DMS153 (cell line): Measurements from ENCODE around the gene TXN.

Experiments used
- DNase-seq: peaks from one replicate; lab custom pipeline; 2025; lab: John Stamatoyannopoulos, UW

Gene TXN

GRCh38 chr9:110256380-110257096, at the start of gene TXN:
TXN (minus strand) TSS chr9:110256507; CDS start chr9:110256435, 72 bp downstream.
- DNase-seq = peak; percentile 69

- DNase-seq = no peak
These were observed 46.8 kb upstream of the TXN start for GRCh38 chr9:110303133-110303532.

GRCh38 chr9:110298043-110298605, 41.8 kb upstream of the TXN start:
- no peak for DNase-seq

GRCh38 chr9:110293248-110293647, 36.9 kb upstream of the TXN start:
- no peak for DNase-seq

- no peak for DNase-seq
These were observed 35.7 kb upstream of the TXN start for GRCh38 chr9:110291921-110292557.

GRCh38 chr9:110290001-110290400, 33.7 kb upstream of the TXN start:
- no peak for DNase-seq

GRCh38 chr9:110288503-110288902, 32.2 kb upstream of the TXN start:
- DNase-seq = no peak

GRCh38 chr9:110287289-110287680, 31.0 kb upstream of the TXN start:
- no peak for DNase-seq

GRCh38 chr9:110284211-110284844, 28.0 kb upstream of the TXN start:
- DNase-seq = no peak

GRCh38 chr9:110283751-110284150, 27.4 kb upstream of the TXN start:
- peak; percentile 81 for DNase-seq

GRCh38 chr9:110282739-110283081, 26.4 kb upstream of the TXN start:
- no peak for DNase-seq

GRCh38 chr9:110282018-110282738, 25.9 kb upstream of the TXN start:
- no peak for DNase-seq

GRCh38 chr9:110278080-110278707, 21.9 kb upstream of the TXN start:
- no peak for DNase-seq

- DNase-seq = no peak
These were observed 20.5 kb upstream of the TXN start for GRCh38 chr9:110276781-110277180.

GRCh38 chr9:110270211-110270995, 14.1 kb upstream of the TXN start:
- no peak for DNase-seq

- no peak for DNase-seq
These were observed 10.5 kb upstream of the TXN start for GRCh38 chr9:110266795-110267194.

GRCh38 chr9:110261632-110262031, 5.3 kb upstream of the TXN start:
- no peak for DNase-seq

GRCh38 chr9:110260911-110261310, 4.6 kb upstream of the TXN start:
- DNase-seq = no peak

GRCh38 chr9:110259566-110259965, 3.3 kb upstream of the TXN start:
- no peak for DNase-seq

- no peak for DNase-seq
These were observed 2.4 kb upstream of the TXN start for GRCh38 chr9:110258690-110259091.

- no peak for DNase-seq
These were observed 1.6 kb upstream of the TXN start for GRCh38 chr9:110257956-110258355.
